ENCODE results near the gene SUMO1. TPM values are rescaled to one million over a fixed set of nuclear protein-coding genes. Genes with fewer than 3 reads are reported as not detected.
"Not testable (repeated sequence)": the region's sequence is repeated elsewhere in the genome, so short reads cannot be mapped to it uniquely, and the experiment has no call there.

Gene SUMO1
- 73.4 TPM for total RNA-seq (ENCODE audit: insufficient read depth, low replicate concordance)

- peak; percentile 98 for DNase-seq (ENCODE audit: low spot score)
Observed at GRCh38 chr2:202238234-202239197, at the start of gene SUMO1. Gene SUMO1 (minus strand): TSS chr2:202238597. CDS start chr2:202238451, 146 bp downstream.

GRCh38 chr2:202286595-202286994 is 48.2 kb upstream of the SUMO1 start:
- no peak for DNase-seq (ENCODE audit: low spot score)

- peak; percentile 18 for DNase-seq (ENCODE audit: low spot score)
Observed at GRCh38 chr2:202278944-202279343, 40.5 kb upstream of the SUMO1 start.

GRCh38 chr2:202278036-202278760 is 39.8 kb upstream of the SUMO1 start:
- DNase-seq (ENCODE audit: low spot score), result no peak

GRCh38 chr2:202276078-202276720 is 37.8 kb upstream of the SUMO1 start:
- DNase-seq (ENCODE audit: low spot score), result not testable (repeated sequence)

- DNase-seq (ENCODE audit: low spot score), result no peak
Observed at GRCh38 chr2:202270487-202270886, 32.1 kb upstream of the SUMO1 start.

- no peak for DNase-seq (ENCODE audit: low spot score)
Observed at GRCh38 chr2:202269585-202269984, 31.2 kb upstream of the SUMO1 start.

GRCh38 chr2:202267495-202267894 is 29.1 kb upstream of the SUMO1 start:
- DNase-seq (ENCODE audit: low spot score), result no peak

- peak; percentile 99 for DNase-seq (ENCODE audit: low spot score)
Observed at GRCh38 chr2:202265467-202266277, 27.3 kb upstream of the SUMO1 start, which contains the start of gene NOP58. Gene NOP58 (plus strand): TSS chr2:202265763. CDS start chr2:202265942, 179 bp downstream.

- no peak for DNase-seq (ENCODE audit: low spot score)
Observed at GRCh38 chr2:202261531-202261930, 23.1 kb upstream of the SUMO1 start.

- no peak for DNase-seq (ENCODE audit: low spot score)
Observed at GRCh38 chr2:202251494-202251893, 13.1 kb upstream of the SUMO1 start.

GRCh38 chr2:202249521-202250253 is 11.3 kb upstream of the SUMO1 start:
- DNase-seq (ENCODE audit: low spot score), result no peak

- not testable (repeated sequence) for DNase-seq (ENCODE audit: low spot score)
Observed at GRCh38 chr2:202247710-202248109, 9.3 kb upstream of the SUMO1 start.

GRCh38 chr2:202237787-202238233 is 587 bp downstream of the SUMO1 start:
- peak; percentile 51 for DNase-seq (ENCODE audit: low spot score)

- peak; percentile 39 for DNase-seq (ENCODE audit: low spot score)
Observed at GRCh38 chr2:202221873-202222272, 16.5 kb downstream of the SUMO1 start.

GRCh38 chr2:202215179-202215578 is 23.2 kb downstream of the SUMO1 start:
- no peak for DNase-seq (ENCODE audit: low spot score)

- DNase-seq (ENCODE audit: low spot score), result no peak
Observed at GRCh38 chr2:202208526-202208925, 29.9 kb downstream of the SUMO1 start.

GRCh38 chr2:202204855-202205254 is 33.5 kb downstream of the SUMO1 start:
- no peak for DNase-seq (ENCODE audit: low spot score)

- no peak for DNase-seq (ENCODE audit: low spot score)
Observed at GRCh38 chr2:202203348-202203747, 35.0 kb downstream of the SUMO1 start.

Measured in umbilical cord (tissue), 2 donors.